Airway epithelial cell (primary cell): ENCODE data around the gene TOPORS. TPM values are rescaled to one million over a fixed set of nuclear protein-coding genes. Genes with fewer than 3 reads are reported as not detected.

Experiments used
- total RNA-seq: library from RNA; depleted of rRNA; stranded (reverse); fragments of >200 nt; gene quantifications from 2 replicates; pipeline ENCODE4 v1.2.3, GENCODE V29; 2015

Gene TOPORS
- 15.1 and 17.9 TPM in 2 replicates for total RNA-seq

GRCh38 chr9:32552172-32552872 is at the start of gene TOPORS, which contains the start of gene SMIM27:
TOPORS (minus strand) TSS chr9:32552586; CDS start chr9:32552436, 150 bp downstream.
SMIM27 (plus strand) TSS chr9:32552327; CDS start chr9:32552435, 108 bp downstream.

GRCh38 chr9:32572900-32573523 is 20.6 kb upstream of the TOPORS start, which contains the start of gene NDUFB6:
NDUFB6 (minus strand) TSS chr9:32573159; CDS start chr9:32573060, 99 bp downstream.

GRCh38 chr9:32526041-32526706 is 26.2 kb downstream of the TOPORS start, which contains the start of gene RIGI:
RIGI (minus strand) TSS chr9:32526196; CDS start chr9:32526166, 30 bp downstream.

Other genes starting within 250 kb of the TOPORS start
- gene ACO1, start 167.9 kb downstream of the TOPORS start, total RNA-seq = 30.4 and 31.5 TPM in 2 replicates
- 3.2 TPM in 2 replicates for gene RIGI, start 26.4 kb downstream of the TOPORS start, total RNA-seq
- 3.5 and 7.0 TPM in 2 replicates for gene SMIM27, start 259 bp downstream of the TOPORS start, total RNA-seq
- gene NDUFB6, start 20.6 kb upstream of the TOPORS start, total RNA-seq = 59.9 and 79.6 TPM in 2 replicates
- not detected in 2 replicates for gene TAF1L, start 83.1 kb upstream of the TOPORS start, total RNA-seq
- gene TMEM215, start 231.0 kb upstream of the TOPORS start, total RNA-seq = not detected in 2 replicates